AML-193 (cell line): ENCODE data around the gene POM121L2.

ENCODE experiments used
- DNase-seq, 2 experiments: peaks; one replicate each; lab custom pipeline; 2025; lab: John Stamatoyannopoulos, UW

Gene POM121L2

DNA sequence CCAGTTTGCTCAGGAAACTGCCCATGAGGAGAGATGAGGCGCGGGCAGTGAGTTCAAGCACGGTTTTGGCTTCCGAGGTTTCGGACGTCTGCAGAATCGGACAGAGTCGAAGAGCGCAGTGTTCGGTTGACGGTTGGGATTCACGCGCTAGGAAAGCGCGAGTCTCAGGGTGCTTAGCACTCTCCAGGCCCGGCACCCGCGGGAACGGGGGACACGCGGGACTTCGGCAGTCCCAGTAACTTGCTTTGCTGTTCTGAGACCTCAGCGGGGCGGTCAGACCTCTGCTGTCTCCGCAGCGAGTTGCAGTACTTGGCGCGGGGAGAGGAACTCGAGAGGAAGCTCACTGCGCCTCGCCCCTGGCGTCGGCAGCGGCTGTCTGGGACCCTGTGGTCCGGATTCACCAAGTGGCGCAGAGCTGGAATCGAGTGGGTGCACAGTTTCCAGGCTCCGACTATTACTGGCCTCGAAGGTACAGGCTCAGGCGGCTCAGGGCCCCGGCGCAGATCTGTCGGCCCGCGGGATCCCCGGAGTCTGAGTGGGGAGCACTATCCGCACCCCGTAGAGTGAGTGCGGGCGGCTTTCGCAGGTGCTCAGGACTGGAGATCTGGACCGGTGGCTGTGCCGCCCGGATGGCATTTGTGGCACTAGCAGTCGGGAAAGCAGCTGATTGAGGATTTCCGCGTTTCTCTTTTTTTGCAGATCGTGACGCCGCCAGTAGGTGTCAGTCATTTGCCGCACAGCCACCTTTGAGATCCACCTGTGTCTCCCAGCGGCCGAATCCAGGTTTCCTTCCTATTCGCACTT, at the start of gene POM121L2:
Gene POM121L2 (minus strand): TSS at position 128 of the 804 bp plus-strand sequence. CDS start 103 bp downstream, at position 25.
- peak; percentile 77 for DNase-seq

GRCh38 chr6:27359231-27359630, 47.2 kb upstream of the POM121L2 start:
- DNase-seq, result no peak

DNA sequence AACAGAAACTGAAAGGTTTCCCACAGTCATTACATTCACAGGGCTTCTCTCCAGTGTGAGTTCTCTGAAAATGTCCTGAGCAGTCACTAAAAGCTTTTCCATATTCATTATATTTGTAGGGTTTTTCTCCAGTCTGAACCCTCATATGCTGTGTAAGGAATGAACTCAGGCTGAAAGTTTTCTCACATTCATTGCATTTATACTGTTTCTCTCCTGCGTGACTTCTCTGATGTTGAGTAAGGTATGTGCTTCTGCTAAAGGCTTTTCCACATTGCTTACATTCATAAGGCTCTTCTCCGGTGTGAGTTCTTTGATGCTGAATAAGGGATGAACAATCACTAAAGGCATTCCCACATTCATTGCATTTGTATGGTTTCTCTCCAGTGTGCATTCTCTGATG, 46.7 kb upstream of the POM121L2 start:
- DNase-seq, result no peak

GRCh38 chr6:27352850-27353249, 40.8 kb upstream of the POM121L2 start:
- no peak for DNase-seq

GRCh38 chr6:27334141-27334540, 22.1 kb upstream of the POM121L2 start:
- DNase-seq, result no peak

DNA sequence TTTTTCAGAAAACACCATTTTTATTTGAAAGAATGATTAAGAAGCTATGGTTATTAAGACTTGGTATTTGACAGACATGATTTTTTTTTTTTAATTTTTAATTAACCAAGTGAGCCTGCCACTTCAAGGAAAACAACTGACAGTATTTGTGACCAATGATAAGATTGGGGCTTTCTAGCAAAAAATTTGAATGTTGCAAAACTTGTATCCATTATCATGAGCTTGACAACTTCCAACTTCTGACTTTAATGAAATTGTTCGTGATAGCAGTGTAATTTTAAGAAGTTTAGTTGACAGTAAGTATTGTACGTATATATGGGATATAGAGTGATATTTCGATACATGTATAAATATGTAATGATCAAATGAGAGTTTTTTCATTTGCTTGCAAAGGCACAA, 21.6 kb upstream of the POM121L2 start:
- no peak for DNase-seq

- no peak for DNase-seq
These were observed 20.9 kb upstream of the POM121L2 start for GRCh38 chr6:27332692-27333641.

DNA sequence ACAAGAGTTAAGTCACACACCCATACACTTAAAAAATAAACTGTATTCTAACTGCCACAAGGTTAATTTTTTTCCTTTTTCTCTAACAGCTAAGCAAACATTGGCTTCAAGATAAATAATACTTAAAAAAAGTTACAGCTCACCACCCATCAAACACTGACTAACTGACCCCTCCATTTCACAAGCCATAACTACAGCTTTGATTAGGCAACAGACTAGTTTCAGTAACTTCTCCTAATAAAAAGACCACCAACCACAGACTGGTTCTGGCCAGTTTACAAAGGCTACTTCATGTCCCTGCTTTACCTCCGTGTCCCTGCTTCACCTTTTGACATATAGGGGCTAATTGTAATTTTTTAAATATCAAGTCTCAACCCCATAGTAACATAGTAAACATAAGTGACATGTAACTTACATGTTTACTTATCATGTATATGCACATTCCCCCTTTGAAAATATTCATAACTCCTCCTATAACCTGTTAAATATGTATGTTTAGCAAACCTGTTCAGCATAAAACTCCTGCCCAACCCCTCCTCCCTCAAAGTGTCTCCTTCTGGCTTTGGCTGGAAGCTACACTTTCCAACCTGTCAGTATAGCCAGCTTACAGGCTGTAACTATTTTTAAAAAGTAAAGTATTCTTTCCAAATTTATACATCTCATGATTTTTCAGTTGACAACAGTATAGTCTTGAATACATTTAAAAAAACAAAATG, 15.1 kb upstream of the POM121L2 start:
- no peak for DNase-seq

GRCh38 chr6:27321901-27322300, 9.8 kb upstream of the POM121L2 start:
- DNase-seq, result no peak

DNA sequence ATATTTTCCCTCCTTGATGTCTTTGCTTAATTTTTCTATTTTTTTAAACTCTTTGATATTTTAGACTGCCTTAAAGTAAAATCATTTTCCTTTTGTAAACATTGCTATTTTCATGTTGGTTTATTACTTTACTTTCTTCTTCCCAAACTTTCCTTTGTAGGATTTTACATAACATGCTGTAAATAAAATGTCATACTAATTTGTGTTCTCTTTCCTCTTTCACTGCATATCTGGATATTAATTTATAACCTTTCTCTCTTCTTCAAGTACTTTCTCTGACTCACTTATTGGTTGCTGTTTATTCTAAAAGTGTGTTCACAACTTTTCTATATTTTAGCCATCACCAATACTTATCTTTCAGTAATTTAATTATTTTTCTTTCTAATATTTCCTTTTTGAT, 9.3 kb upstream of the POM121L2 start:
- DNase-seq, result no peak

- DNase-seq, result no peak
These were observed 6.9 kb upstream of the POM121L2 start for GRCh38 chr6:27318973-27319372.

- no peak for DNase-seq
These were observed 2.0 kb upstream of the POM121L2 start for GRCh38 chr6:27314046-27314445.

DNA sequence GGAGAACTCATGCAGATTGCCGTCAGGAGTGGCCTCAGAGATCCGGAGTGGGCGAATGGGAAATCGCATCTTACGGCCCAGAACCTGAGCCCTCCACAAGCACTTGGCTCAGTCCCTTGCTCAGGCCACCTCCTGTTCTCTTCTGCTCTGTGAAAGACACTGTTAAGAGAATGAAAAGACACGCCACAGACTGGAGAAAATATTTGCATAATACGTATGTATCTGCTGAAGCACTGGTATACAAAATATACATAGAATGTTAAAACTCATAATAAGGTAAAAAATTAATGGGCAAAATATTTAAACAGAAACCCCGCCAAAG, 838 bp upstream of the POM121L2 start:
- DNase-seq, result no peak

DNA sequence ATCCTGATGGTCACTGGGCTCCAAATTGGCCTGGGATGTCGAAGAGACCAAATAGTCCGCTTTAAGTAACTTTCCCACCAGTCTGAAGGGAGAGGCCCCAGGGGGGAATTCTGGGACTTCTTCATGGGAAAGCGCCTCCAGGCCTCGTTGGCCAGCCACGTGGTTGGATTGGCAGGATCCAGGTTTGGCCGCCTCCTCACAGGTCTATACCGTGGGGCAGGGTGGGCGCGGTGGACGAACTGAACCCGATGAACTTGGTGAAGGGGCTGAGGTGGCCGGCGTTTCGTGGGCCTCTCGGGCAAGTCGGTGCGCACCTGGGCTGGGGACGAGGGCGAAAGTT, 297 bp downstream of the POM121L2 start:
- DNase-seq, result no peak

- no peak for DNase-seq
These were observed 8.3 kb downstream of the POM121L2 start for GRCh38 chr6:27303613-27304272.

DNA sequence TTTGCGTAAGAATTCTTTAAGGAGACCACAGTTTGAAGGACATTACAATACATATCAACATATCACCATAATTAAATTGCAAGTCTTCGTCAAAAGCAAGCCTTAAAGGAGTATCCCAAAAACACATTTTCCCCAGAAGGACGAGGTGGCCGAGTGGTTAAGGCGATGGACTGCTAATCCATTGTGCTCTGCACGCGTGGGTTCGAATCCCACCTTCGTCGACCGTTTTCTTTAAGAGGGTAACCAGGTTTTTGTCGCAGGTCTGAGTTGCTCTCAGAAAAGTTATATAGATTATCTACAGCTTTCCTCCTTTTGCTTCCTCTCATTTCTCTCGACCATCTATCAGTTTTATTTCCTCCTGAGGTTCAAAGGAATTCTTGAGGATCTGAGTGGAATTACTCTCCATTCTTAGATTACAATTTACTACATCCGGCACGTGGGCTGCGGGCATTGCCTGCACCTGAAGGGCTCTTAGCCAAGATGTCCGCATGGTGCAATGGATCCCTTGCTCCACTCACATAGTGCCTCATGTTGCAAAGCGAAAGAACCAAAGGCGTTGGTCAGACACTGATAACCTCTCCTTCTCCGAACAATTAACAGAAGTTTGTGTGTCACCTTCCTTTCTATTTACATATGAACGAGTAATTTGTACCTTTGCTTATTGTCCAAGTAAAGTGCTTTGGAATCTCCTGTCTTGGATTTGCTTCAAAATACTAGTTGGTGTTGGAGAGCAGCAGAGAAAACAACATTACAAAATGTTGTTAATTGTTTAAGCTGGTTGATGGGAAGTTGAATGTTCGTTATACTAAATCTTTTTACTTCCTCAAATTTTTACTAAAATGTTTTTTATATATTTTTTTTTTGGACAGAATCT, 14.0 kb downstream of the POM121L2 start:
- no peak for DNase-seq

GRCh38 chr6:27297484-27297856, 14.6 kb downstream of the POM121L2 start:
- DNase-seq, result no peak

DNA sequence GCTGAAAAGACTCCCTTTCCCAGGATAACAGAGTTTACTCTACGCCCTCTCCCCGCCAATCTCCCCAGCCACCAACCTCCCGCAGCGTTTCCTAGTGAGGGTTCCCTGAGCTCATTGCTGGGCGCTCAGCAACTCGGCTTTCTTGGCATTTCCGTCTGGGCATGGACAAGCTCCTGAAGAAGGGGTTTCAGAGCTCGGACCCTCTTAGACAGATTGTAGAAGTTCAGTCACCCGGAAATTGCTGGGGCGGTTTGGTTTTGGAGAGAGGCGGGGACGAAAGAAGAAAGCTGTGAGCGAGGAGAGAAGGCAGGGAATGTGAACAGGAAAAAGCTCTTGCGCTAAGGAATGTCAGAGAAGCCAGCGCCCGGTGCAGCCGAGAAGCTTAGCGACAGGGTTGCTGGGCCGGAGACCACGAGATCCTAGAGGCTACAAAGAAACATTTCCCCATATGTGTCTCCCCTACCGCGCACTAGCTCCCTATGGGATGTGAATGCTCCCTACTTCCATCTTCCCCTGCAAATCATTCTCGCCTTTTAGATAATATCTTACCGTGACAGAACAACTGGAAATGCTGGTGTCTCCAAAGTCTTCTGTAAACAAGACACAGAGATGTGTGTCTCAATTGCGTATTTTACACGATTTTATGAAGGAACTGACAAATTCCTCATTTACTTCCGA, 15.8 kb downstream of the POM121L2 start:
- DNase-seq, result no peak

- no peak for DNase-seq
These were observed 16.6 kb downstream of the POM121L2 start for GRCh38 chr6:27295301-27296079.

DNA sequence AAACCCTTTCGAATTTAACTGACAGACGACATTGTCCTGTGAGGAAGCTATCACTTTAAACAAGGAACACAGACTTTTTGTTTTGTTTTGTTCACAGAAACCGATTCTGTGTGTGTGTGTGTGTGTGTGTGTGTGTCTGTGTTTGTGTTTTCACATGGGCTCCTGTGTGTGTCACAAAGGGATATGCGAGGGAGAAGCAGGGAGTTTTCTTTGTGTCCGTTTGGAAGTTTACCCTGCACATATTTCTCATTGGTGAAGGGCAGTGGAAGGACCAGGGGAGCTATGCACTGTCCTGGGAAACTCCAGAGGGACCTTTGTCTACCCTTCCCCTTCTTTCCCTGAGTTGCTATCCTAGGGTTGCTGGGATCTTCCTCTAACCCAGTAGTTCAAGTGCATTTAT, 17.7 kb downstream of the POM121L2 start:
- DNase-seq, result no peak
